RWPE1 (cell line): ENCODE measurements around the gene BMP7.

Experiments used
- CTCF ChIA-PET: fragments of 350-600 bp; sonication (Branson Sonifier 250); formaldehyde crosslinking; extraction: SDS; loops from one replicate; lab custom pipeline; 2021; lab: Yijun Ruan, JAX
- POLR2A ChIA-PET: fragments of 400-600 bp; formaldehyde crosslinking; extraction: SDS; loops from one replicate; lab custom pipeline; 2020; ENCODE audit warnings: antibody characterized with exemption; ENCODE audit not compliant: low non-redundant PET; lab: Yijun Ruan, JAX
- DNase-seq: peaks from one replicate; pipeline ENCODE4 v3.0.0; 2012; ENCODE audit warnings: low spot score
- H3K27ac ChIP-seq: fragments of 450-650 bp; 2 replicates; pipeline ENCODE4 v1.5.1; 2017
- TF ChIP-seq, protein P1 (sequence below): fragments of 450-650 bp; conservative IDR thresholded peaks from 2 replicates; pipeline ENCODE4 v1.5.1; 2017; ENCODE audit warnings: low read depth, mild to moderate bottlenecking

The BMP7 gene

DNA sequence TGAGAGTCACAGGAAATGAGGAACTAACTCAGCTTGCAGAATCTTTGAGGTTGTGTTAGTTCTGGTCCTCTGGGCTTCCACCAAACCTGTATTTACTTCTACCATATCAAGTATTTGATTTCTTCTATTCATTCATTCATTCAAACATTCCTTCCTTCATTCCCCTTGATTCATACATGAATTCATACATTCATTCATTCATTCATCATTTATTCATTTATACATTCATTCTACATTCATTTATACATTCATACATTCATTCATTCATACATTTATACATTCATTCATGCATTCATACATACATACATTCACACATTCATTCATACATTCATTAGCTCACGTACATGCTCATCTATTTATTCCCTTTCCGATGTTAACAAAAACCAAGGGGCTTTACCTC is 120.3 kb downstream of the BMP7 start:
- no peak overlapping the region for H3K27ac ChIP-seq
- ChIA-PET CTCF (no interaction called here), POLR2A (no interaction called here)
- no peak for DNase-seq
- TF ChIP-seq, protein P1, sequence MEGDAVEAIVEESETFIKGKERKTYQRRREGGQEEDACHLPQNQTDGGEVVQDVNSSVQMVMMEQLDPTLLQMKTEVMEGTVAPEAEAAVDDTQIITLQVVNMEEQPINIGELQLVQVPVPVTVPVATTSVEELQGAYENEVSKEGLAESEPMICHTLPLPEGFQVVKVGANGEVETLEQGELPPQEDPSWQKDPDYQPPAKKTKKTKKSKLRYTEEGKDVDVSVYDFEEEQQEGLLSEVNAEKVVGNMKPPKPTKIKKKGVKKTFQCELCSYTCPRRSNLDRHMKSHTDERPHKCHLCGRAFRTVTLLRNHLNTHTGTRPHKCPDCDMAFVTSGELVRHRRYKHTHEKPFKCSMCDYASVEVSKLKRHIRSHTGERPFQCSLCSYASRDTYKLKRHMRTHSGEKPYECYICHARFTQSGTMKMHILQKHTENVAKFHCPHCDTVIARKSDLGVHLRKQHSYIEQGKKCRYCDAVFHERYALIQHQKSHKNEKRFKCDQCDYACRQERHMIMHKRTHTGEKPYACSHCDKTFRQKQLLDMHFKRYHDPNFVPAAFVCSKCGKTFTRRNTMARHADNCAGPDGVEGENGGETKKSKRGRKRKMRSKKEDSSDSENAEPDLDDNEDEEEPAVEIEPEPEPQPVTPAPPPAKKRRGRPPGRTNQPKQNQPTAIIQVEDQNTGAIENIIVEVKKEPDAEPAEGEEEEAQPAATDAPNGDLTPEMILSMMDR = no peak

GRCh38 chr20:57145089-57145631 is 121.3 kb downstream of the BMP7 start:
- no peak for DNase-seq
- no peak overlapping the region for H3K27ac ChIP-seq
- TF ChIP-seq, protein P1 = no peak
- ChIA-PET CTCF (no interaction called here), POLR2A (no interaction called here)

DNA sequence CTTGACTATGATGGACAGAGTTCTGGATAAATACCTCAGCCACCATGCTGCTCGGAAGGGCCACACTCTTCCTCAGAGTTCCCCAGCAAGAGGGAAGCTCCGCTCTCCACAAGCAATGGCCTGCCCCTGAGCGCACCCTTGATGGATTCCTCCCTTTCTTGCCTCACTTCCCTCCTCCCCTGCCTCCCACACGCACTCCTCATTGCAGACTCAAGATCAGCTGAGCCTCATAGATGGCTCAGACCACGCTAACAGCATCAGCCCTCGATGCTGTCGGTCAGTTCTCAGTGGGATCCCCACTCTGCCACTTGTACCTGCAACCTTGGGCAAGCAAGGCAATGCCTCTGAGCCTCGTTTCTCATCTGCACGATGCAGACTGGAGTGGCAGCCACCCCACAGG is 123.3 kb downstream of the BMP7 start:
- DNase-seq = no peak
- CTCF ChIA-PET = no interaction called here
- TF ChIP-seq, protein P1 = no peak
- POLR2A ChIA-PET = no interaction called here
- no peak overlapping the region for H3K27ac ChIP-seq

- no peak overlapping the region for H3K27ac ChIP-seq
Measured at GRCh38 chr20:57142667-57143066, 123.8 kb downstream of the BMP7 start.

DNA sequence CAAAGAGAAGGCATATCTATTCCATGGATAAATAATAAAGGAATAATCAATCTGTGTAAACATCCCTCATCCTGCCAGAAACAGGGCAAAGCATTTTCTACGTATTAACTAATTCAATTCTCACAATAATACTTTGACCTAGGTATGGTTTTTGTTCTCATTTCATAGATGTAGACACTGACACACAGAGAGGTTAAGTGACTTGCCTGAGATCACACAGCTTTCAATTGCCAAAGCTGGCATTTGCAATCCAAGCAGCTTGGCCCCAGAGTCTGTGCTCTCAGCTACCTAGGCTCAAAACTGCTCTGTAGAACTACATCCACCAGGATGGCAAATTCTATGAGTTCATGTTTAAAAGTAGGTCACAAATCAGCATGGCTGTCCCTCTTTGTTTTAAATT is 124.9 kb downstream of the BMP7 start:
- POLR2A ChIA-PET = no interaction called here
- DNase-seq = no peak
- H3K27ac ChIP-seq = no peak overlapping the region
- CTCF ChIA-PET = interaction anchor here (0.6 kb wide), 1 partner anchor 194 kb away, joined by 3 read pairs; no protein-coding TSS in a partner anchor
- TF ChIP-seq, protein P1 = no peak

More at GRCh38 chr20:57142667-57143066, 123.8 kb downstream of the BMP7 start:
- no peak for DNase-seq
- ChIA-PET CTCF (no interaction called here), POLR2A (no interaction called here)
- TF ChIP-seq, protein P1 = no peak

DNA sequence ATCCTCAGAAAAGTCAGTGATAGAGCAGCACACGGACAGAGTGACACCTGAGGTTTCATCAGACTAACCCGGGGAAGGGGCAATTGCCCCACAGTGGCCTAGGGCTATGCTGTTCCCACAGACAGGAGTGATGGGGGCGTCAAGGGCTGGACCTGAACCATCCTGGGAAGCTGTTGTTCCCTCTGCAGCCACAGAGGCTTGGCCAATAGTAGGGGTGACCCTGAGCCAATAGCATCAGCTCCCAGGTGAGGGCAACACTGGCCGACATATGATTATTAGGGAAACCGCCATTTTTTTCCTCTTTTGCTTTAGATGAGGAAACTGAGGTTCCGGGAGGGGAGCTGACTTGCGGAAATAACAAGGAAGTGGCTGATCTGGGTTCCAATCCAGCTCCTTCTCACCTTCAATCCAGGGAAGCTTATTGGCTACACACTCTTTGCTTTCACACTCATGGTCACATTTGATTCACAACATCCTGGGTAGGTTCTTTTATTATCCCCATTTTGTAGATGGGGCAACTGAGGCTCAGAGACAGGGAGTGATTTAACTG is 126.0 kb downstream of the BMP7 start:
- no peak for DNase-seq
- TF ChIP-seq, protein P1 = no peak
- H3K27ac ChIP-seq = no peak overlapping the region
- POLR2A ChIA-PET = no interaction called here
- CTCF ChIA-PET = interaction anchor here (0.7 to 1.0 kb wide), 3 partner anchors 27 to 959 kb away, joined by 3 to 4 read pairs (median 4); no protein-coding TSS in a partner anchor
